IPS-18a (cell line): ENCODE data around the gene GPHB5.

Experiments
- H3K27ac ChIP-seq: one replicate; pipeline ENCODE4 v1.5.1; 2013; ENCODE audit warnings: low read length
- H3K27me3 ChIP-seq: one replicate; pipeline ENCODE4 v1.6.1; 2013; ENCODE audit warnings: mild to moderate bottlenecking, low read length; ENCODE audit not compliant: control insufficient read depth, insufficient read depth
- H3K36me3 ChIP-seq: one replicate; pipeline ENCODE4 v1.6.1; 2013; ENCODE audit warnings: low read depth, low read length; ENCODE audit not compliant: control insufficient read depth
- H3K4me1 ChIP-seq: one replicate; pipeline ENCODE4 v1.6.1; 2013; ENCODE audit warnings: low read depth, low read length; ENCODE audit not compliant: control insufficient read depth
- H3K4me3 ChIP-seq: one replicate; pipeline ENCODE4 v1.5.1; 2013; ENCODE audit warnings: low read length
- H3K9ac ChIP-seq: one replicate; pipeline ENCODE4 v1.6.1; 2013; ENCODE audit warnings: mild to moderate bottlenecking, low read length, moderate library complexity
- H3K9me3 ChIP-seq: one replicate; pipeline ENCODE4 v1.6.1; 2013; ENCODE audit warnings: low read depth, low read length; ENCODE audit not compliant: control insufficient read depth

The GPHB5 gene, protein sequence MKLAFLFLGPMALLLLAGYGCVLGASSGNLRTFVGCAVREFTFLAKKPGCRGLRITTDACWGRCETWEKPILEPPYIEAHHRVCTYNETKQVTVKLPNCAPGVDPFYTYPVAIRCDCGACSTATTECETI

DNA sequence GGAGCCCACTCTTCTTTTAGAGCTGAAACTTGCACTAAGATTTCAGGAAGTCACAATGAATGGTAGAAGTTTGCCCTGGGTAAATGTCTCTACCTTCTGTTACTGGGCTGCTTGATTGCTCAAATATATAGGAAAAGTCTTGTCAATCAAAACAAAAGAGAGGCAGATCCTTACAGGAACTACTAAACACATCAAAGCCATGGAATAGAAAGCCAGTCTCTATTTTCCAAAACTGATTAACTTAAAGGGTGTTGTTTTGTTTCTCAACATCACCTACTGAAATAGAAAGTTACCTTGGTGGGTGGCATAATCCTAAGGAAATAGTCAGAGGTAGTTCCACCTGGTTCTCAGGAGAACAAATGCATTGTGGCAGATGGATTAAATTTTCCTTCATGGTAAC, at the start of gene GPHB5:
GPHB5 (minus strand) TSS at position 101 of the 400 bp plus-strand sequence. CDS start 1,086 bp downstream, outside the sequence.
- H3K4me3 ChIP-seq = no peak within 1 kb of the TSS
- no peaks in the 10 kb centered on the region for H3K36me3 ChIP-seq
- no peaks in the 10 kb centered on the region for H3K4me1 ChIP-seq
- no peak within 1 kb of the TSS for H3K27ac ChIP-seq
- no peaks in the 10 kb centered on the region for H3K9me3 ChIP-seq
- no peaks in the 10 kb centered on the region for H3K27me3 ChIP-seq
- H3K9ac ChIP-seq = no peak within 1 kb of the TSS

DNA sequence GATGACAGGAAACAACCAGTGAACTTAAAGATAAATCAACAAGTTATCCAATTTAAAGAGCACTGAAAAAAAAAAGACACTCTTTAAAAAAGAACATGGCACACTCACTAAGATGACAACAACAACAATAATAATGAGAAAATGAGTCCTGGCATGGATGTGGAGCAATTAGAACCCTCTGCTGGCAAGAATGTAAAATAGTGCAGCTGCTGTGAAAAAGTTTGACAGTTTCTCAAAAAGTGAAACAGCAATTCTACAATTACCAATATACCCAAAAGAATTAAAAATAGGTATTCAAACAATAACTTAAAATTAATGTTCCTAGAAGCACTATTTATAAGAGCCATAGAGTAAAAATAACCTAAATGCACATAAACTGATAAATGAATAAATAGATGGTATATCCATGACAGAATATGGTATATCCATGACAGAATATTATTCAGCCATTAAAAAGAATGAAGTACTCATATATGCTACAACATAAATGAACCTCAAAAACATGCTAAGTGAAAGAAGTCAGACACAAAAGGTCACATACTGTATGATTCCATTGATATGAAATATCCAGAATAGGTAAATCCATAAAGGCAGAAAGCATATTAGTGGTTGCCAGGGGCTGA, 49.1 kb upstream of the GPHB5 start:
- Histone ChIP-seq H3K27ac (no peak overlapping the region), H3K36me3 (no peaks in the 10 kb centered on the region), H3K27me3 (no peaks in the 10 kb centered on the region), H3K4me3 (no peak overlapping the region), H3K4me1 (no peaks in the 10 kb centered on the region), H3K9me3 (no peaks in the 10 kb centered on the region), H3K9ac (no peak overlapping the region)

DNA sequence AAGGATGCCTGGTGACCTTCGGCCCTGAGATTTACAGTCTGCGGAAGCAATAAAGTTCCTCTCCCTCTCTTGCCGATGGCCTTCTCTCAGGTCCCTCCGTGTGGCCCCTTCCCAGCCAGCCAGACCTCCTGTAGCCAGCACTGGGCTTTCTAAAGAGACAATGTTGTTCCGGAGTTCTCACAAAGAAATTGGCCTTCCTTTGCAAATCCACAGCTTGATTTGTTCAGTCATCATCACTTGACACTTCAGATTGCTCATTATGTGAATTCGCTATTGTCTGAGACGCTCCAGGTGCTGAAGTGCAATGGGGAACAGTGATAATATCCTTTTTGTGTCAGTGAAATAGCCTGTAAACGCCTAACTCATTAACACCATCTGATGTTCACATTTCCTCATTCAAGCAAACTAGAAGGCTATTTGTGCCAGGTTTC, 43.7 kb upstream of the GPHB5 start:
- no peaks in the 10 kb centered on the region for H3K36me3 ChIP-seq

DNA sequence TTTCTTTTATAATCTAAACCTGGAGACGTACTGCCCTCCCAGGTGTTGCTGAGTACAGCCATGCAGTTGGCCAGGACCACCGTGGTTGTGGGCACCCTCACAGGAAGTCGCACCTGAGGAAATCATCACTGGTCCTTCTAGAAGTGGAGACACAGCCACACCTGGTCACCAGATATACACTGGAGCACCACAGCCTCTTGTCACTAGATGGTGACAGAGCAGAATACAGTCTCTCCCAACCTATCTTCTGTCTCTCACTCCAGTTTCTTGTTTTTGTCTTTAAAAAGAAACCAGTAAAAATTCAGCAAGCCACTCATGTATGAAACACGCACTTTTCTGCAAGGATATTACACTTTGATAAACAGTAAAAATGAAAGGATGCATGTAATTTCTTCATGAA, 43.1 kb upstream of the GPHB5 start:
- no peaks in the 10 kb centered on the region for H3K27me3 ChIP-seq
- H3K4me1 ChIP-seq = no peaks in the 10 kb centered on the region
- no peaks in the 10 kb centered on the region for H3K9me3 ChIP-seq
- no peak overlapping the region for H3K4me3 ChIP-seq
- H3K27ac ChIP-seq = no peak overlapping the region
- no peak overlapping the region for H3K9ac ChIP-seq
- no peaks in the 10 kb centered on the region for H3K36me3 ChIP-seq

More for the DNA sequence above, 43.7 kb upstream of the GPHB5 start:
- Histone ChIP-seq H3K4me3 (no peak overlapping the region), H3K27ac (no peak overlapping the region), H3K27me3 (no peaks in the 10 kb centered on the region), H3K4me1 (no peaks in the 10 kb centered on the region), H3K9me3 (no peaks in the 10 kb centered on the region), H3K9ac (no peak overlapping the region)

DNA sequence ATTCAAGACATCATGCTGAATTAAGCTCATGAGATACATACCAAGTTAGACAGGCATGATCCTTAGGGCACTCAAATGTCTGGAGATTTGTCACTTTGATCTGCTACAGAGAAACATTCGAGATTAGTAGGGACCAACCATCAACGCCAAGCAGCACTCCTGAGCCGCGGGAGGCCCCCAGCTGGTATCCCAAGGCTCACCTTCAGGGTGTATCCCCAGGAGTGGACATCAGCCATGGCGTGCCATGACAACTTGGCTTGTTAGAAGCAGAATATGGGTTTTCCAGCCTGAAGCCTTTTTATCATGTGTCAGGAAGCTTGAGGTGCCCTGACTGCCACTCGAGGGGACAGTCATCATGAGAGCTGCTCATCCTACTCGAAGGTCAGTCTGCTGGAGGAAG, 39.1 kb upstream of the GPHB5 start:
- Histone ChIP-seq H3K4me1 (no peaks in the 10 kb centered on the region), H3K4me3 (no peak overlapping the region), H3K9ac (no peak overlapping the region), H3K36me3 (no peaks in the 10 kb centered on the region), H3K27me3 (no peaks in the 10 kb centered on the region), H3K9me3 (no peaks in the 10 kb centered on the region), H3K27ac (no peak overlapping the region)

DNA sequence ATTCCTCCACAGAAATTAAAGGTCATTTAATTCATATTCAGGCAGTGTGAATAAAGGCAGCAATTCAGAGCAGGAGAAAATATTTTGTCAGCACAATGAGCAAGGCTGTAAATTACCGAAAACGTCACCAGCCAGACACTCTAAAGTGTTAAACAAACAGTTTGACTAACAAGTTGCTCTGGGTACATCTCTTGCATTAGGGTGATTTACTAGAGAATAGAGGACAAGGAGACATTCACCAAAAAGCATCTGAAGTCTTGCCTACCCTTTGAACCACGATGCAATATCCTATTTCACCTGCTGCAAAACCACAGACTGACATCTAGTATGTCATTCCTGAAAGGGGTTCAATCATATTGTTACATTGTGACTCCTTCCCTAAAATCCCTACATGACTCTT, 27.1 kb upstream of the GPHB5 start:
- Histone ChIP-seq H3K4me1 (no peaks in the 10 kb centered on the region), H3K36me3 (no peaks in the 10 kb centered on the region), H3K9ac (no peak overlapping the region), H3K27me3 (no peaks in the 10 kb centered on the region), H3K27ac (no peak overlapping the region), H3K4me3 (no peak overlapping the region), H3K9me3 (no peaks in the 10 kb centered on the region)

DNA sequence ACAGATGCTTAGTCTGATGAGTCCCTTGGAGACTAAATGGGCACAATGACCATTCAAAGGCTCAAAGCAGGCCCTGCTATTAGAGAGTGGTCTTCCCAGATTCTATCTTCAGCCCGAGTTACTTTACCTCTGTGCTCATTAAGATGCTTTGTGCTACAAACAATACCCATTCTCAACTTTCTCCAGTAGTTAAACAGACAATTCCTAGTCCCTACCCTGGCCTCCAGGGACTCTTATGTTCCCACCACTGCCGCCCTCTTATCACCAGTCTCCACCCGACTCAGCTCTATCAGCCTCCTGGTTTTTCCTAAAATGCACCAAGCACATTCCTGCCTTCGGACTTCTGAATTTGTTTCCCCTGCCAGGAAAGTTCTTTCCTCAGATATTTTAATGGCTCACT, 25.6 kb upstream of the GPHB5 start:
- Histone ChIP-seq H3K4me3 (no peak overlapping the region), H3K4me1 (no peaks in the 10 kb centered on the region), H3K9me3 (no peaks in the 10 kb centered on the region), H3K27me3 (no peaks in the 10 kb centered on the region), H3K27ac (no peak overlapping the region), H3K9ac (no peak overlapping the region), H3K36me3 (no peaks in the 10 kb centered on the region)

DNA sequence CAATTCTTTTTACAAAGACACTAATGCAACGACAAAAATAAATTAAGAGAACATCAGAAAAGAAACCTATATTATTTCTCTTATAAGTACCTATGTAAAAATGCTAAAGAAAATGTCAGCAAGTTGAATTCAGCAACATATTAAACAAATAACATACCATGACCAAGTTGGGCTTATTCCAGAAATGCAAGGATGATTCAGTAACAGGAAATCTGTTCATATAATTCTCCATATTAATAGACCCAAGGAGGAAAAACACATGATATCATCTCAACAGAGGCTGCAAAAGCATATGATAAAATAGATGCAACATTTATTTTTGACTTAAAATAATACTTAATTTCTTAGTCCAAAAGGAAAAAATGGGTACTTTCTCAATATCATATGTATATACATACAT, 25.1 kb upstream of the GPHB5 start:
- Histone ChIP-seq H3K27me3 (no peaks in the 10 kb centered on the region), H3K9me3 (no peaks in the 10 kb centered on the region), H3K36me3 (no peaks in the 10 kb centered on the region), H3K9ac (no peak overlapping the region), H3K4me3 (no peak overlapping the region), H3K27ac (no peak overlapping the region), H3K4me1 (no peaks in the 10 kb centered on the region)

DNA sequence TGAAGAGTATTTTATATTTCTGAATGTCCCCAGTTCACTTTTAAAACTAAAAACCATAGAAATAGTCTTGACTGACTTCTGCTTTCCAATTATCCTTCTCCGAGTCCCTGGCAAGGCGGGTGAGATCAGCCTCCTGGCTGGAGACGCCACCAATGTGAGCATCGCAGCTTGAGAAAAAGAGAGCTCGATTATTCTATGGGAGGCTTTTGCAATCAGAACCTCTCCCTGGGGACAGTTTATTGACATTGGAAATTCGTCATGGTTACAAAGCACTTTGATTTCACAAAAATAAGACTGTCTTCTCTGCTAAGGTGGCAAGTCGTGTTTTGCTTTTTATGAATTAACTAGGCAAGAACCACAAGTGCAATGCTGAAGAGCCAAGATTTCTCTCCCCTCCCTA, 23.6 kb upstream of the GPHB5 start:
- H3K9ac ChIP-seq = no peak overlapping the region
- no peaks in the 10 kb centered on the region for H3K36me3 ChIP-seq
- no peak overlapping the region for H3K27ac ChIP-seq
- H3K4me3 ChIP-seq = no peak overlapping the region
- H3K27me3 ChIP-seq = no peaks in the 10 kb centered on the region
- no peaks in the 10 kb centered on the region for H3K4me1 ChIP-seq
- no peaks in the 10 kb centered on the region for H3K9me3 ChIP-seq

DNA sequence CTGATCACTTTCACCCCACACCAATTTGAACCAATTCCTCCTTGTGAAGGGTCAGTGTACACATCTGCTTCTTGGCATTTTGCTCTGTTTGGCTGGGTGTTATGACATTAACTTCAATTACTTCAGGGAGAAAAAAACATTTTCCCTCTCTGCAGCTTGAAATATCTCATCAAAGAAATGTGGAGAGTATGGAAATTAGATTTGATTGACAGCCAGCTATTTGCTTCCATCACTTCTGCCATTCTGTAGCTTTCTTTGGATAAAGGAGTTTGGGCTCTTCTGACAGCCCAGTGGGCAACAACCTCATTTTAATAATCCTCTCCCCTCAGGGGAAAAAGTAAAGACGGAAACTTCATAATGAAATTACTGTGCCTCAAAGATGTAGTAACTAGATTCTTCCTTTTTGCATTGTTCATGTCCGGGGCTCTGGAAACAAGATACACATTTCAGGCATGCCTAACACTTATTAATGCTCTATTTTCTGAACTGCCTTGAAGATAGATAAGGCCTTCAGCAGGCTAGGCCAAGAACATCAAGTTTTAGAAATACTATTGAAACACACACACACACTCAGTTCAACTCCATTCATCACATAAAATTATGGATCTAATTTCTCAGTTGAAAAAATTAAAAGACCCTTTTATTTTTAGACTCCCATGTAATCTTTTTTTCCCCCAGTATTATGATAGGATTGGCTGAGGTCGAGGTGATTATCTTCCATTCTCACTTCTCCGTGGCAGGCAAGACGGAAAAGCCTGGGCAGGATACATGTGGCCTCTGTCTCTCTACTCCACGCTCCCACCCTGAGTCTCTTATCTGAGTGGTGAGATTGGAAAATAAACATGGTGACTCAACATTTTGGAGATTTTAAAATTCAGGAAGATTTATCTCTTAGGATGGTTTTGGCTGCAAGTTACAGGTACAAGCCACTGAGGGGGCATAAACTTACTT, 10.3 kb upstream of the GPHB5 start:
- H3K27ac ChIP-seq = no peak overlapping the region
- no peak overlapping the region for H3K9ac ChIP-seq
- H3K4me1 ChIP-seq = no peaks in the 10 kb centered on the region
- H3K36me3 ChIP-seq = no peaks in the 10 kb centered on the region
- no peaks in the 10 kb centered on the region for H3K27me3 ChIP-seq
- no peaks in the 10 kb centered on the region for H3K9me3 ChIP-seq
- no peak overlapping the region for H3K4me3 ChIP-seq

DNA sequence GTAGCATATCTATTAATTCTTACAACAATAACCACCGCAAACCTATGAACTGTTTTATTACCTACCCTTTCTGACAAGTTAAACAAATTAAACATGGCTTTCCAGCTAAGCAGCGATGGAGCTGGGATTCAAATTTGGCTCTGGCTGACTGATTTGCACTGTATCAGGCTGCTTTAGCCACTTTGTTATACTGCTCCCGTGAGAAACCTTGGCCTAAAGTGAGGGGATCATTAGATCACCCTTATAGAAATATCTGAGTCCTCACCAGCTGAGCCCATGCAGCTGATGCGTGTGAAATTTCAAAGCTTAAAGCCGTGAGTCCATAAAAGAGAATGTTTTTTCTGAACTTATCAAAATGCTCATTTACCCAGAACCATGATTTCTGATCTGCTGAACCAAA, 8.1 kb upstream of the GPHB5 start:
- Histone ChIP-seq H3K4me3 (no peak overlapping the region), H3K9me3 (no peaks in the 10 kb centered on the region), H3K27me3 (no peaks in the 10 kb centered on the region)

More for the DNA sequence above, 8.1 kb upstream of the GPHB5 start:
- Histone ChIP-seq H3K36me3 (no peaks in the 10 kb centered on the region), H3K4me1 (no peaks in the 10 kb centered on the region), H3K27ac (no peak overlapping the region), H3K9ac (no peak overlapping the region)
